Right lobe of liver (tissue), 4 donors: Measurements from ENCODE around the gene CRP.

ENCODE experiments used
- POLR2A ChIP-seq: fragments of 450-650 bp; IDR thresholded peaks from one replicate; pipeline ENCODE4 v1.6.1; 2017; ENCODE audit warnings: antibody characterized with exemption, mild to moderate bottlenecking
- TF ChIP-seq, protein P1 (sequence below), 4 donors: fragments of 200-600 bp in 3 of 4; fragments of 450-650 bp in 1 of 4; IDR thresholded peaks; one replicate each; pipeline versions ENCODE4 v1.5.1 to v1.8.0; 2016 to 2022; ENCODE audit warnings: antibody characterized with exemption in 4 of 4, mild to moderate bottlenecking in 2 of 4
- donor health status: DM: no; HTN: no; CAD: no.
- donor health status: DM: no; HTN: no; CAD: no.
- donor health status: DM: no; HTN: yes; CAD: no.

DNA sequence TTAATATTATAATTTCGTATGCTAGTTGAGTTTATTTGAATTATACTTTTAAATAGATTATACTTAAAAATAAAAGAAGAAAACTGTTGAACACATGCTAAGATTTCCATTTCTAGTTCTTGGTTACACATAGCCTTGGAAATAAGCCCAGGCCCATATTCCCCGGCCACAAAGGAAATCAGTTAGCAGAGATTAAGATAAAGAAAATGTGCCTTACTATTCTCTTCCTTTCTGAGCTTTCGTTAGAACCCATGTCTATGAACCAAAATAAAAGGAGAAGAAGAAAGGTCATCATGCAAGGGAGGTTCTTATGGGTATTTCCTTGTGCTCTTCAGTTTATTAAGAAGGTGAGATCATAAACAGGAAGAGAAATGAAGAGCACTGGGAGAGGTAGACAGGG is 32.3 kb upstream of the CRP start:
- TF ChIP-seq, protein P1, sequence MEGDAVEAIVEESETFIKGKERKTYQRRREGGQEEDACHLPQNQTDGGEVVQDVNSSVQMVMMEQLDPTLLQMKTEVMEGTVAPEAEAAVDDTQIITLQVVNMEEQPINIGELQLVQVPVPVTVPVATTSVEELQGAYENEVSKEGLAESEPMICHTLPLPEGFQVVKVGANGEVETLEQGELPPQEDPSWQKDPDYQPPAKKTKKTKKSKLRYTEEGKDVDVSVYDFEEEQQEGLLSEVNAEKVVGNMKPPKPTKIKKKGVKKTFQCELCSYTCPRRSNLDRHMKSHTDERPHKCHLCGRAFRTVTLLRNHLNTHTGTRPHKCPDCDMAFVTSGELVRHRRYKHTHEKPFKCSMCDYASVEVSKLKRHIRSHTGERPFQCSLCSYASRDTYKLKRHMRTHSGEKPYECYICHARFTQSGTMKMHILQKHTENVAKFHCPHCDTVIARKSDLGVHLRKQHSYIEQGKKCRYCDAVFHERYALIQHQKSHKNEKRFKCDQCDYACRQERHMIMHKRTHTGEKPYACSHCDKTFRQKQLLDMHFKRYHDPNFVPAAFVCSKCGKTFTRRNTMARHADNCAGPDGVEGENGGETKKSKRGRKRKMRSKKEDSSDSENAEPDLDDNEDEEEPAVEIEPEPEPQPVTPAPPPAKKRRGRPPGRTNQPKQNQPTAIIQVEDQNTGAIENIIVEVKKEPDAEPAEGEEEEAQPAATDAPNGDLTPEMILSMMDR (IDR thresholded peaks at IDR 0.05), result no peak
- TF ChIP-seq POLR2A, result no peak
